ENCODE measurements around the gene KCTD16. TPM values are rescaled to one million over a fixed set of nuclear protein-coding genes. Genes with fewer than 3 reads are reported as not detected.

The KCTD16 gene
- total RNA-seq, 1 donor from 2014 or later, result 0.64 TPM

DNA sequence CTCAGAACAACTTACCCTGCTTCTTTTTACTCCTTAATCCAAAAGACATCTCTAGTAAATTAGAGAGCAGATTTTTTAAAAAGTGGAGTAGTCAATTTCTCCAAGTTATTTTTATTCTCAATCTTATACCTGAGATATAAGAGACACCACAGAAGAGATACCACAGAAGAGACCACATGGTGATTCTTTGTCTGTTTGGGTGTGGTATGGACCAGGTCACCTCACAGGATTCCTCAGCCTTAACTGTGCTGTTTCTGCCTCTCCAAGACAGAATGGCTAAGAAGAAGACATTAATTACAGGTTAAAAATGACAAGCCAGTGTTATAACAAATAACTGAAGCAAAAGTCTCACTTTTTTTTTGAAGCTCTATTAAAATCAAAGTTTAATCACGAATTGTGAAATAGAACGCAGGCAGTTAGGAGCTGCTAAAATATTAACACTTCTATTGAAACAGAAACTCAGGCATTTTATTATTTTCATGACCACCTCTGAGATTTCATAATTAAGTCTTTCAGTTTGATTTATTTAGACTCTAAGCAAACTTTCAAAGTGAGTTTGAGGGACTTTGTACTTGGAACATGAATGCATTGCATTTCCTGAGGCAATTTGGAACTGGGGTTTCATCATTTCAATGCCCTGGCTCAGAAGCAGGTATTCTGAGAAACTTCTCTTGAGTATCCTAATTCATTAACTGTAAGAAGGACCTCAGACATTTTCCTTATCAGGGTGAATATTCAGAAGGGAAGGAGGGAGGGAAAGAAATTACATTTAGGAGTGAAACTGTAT, 280.7 kb downstream of the KCTD16 start:
- no peak for DNase-seq (ENCODE audit: low read depth)

DNA sequence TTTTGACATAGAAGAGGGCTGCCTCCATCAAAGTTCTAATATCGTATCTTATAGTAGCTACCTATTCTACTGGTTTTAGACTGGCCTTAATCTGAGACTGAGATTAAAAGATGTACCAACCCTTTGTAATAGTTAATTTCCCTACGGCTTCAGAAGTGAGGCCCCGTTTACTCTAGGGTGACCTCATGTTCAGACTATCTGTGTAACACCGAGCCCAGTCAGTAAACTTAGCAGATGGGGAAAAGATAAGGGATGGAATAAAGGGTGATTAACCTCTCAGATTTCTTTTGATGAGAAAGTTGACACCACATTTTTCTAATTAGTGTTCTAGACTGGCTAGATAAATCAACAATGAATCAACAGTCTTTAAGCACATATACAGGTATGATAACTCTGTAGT, 283.1 kb downstream of the KCTD16 start:
- no peak for DNase-seq (ENCODE audit: low read depth)

DNA sequence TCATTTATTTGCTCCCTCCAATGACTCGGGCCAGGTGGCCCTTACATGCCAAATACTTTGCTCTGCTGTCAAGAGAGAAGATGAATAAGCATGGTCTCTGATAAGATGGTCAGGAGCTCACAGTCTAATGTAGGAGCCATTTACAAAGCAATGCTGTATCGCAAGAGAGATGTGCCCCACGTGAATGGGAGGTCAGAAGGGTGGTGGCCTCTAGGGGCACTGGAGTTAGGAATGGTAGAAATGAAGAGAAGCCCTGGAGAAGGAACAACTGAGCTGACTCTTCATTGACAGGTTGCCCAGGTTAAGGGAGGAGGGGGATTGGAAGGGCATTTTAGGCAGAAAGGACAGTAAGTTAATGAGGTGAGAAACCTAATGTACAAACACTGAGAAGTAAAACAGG, 286.5 kb downstream of the KCTD16 start:
- no peak for DNase-seq (ENCODE audit: low read depth)

DNA sequence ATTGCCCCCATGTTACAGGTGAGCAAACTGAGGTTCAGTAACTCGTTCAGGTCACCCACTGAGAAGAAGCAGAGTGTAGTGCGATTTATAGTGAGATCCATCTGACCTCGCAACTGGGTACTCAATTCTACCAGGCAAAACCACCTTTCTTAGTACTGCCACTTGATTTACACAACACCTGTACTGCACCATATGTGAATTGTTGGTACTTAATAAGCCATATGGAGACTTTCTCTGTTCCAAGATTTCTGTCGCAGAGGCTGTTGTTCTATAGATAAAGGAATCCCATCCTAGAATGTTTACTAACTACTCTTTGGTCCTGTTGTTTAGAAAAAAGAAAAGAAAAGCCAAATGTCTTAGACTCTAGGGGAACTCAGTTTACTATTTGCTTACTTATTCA, 287.5 kb downstream of the KCTD16 start:
- DNase-seq (ENCODE audit: low read depth), result no peak

DNA sequence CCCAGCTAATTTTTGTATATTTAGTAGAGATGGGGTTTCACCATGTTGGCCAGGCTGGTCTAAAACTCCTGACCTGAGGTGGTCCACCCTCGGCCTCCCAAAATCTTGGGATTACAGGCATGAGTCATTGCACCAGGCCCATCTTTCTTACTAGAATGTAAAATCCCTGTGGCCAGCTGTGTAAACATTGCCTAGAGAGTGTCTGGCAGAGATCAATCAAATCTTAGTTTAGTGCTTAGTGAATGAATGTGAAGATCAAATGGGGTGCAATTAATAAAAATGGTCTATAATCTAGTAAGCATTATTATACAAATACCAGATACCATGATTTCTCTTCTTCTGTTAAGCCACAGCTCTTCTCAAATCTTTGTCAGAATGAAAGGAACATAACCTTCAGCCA, 289.9 kb downstream of the KCTD16 start:
- DNase-seq (ENCODE audit: low read depth), result peak; percentile 24

DNA sequence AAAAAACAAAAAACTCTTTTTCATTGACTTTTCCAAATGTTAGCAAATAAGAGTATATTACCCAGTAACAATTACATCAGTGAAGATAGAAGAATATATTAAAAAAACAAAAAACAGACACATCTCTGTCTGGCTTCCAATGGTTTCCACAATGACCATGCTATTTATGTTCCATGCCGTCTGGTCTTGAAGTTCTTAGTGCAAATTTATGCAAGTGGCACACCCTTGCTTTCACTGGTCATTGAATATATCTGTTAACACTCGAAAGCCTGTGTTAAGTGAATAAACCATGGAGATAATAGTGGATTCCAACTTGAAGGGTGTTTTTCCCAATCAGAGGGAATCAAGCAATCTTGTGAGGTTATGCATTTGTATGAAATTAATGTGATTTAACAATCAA, 291.9 kb downstream of the KCTD16 start:
- DNase-seq (ENCODE audit: low read depth), result no peak

DNA sequence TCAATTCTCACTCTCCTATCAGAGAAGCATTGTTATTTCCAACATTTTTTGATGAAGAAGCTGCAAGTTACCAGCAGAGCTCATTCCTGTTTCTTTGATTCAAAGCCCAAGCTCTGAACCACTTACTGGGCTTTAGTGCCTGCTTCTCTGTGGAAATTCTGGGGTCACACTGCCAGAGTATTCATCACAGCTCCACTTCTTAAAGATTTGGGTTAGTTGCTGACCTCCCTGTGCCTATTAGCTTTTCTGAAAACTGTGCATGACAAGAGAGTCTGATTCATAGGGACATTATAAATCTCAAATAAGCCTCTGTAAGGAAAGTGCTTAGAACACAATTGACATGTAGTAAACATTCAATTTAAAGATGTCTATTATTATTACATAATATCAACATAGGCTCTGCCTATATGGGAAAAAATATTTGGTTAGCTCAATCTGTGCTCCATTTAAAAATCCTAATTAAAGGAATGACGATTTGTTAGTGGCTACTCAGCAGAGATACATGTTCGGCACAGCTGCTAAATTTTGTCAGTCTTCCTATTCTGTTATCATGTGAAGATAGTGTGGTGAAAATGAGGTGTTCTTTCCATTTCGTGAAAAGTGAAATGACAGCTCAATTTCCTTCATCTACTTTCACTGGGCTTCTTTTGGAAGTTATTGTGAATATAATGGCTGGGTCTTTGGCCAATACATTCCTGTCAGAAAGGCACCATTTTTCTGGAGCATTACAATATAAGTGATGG, 293.0 kb downstream of the KCTD16 start:
- peak; percentile 13 for DNase-seq (ENCODE audit: low read depth)

DNA sequence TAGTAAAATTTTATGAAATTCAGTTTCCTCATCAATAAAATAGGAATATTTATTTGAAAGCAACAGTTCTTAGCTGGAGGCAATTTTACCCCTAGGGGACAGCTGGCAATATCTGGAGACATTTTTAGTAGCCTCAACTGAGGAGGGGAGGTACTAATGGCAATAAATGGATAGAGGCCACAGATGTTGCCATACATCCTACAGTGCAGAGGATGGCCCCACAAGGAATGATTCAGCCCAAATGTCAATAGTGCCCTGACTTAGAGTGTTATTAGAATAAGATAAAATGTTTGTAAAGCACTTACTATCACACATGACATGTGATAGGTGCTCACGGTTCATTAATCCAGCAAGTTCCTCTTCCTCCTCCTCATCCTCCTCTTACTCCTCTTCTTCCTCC, 293.6 kb downstream of the KCTD16 start:
- no peak for DNase-seq (ENCODE audit: low read depth)

DNA sequence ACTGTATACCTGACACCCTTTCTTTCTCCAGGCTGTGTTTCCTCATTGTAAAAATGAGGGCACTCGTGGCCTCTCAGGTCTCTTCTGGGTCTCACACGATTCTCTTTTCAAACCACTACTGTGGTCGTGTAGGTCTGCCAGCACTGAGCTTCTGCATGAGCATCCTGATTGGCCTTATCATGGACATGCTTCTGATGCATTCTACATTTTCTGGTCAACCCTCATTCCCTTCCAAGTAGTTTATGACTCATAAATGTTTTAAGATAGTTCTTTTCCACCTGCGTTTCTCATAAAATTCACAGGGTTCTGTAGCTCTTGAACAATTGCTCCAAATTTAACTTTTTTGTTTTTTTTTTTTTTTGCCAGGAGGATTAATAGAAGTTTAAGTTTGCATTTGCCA, 294.8 kb downstream of the KCTD16 start:
- no peak for DNase-seq (ENCODE audit: low read depth)

DNA sequence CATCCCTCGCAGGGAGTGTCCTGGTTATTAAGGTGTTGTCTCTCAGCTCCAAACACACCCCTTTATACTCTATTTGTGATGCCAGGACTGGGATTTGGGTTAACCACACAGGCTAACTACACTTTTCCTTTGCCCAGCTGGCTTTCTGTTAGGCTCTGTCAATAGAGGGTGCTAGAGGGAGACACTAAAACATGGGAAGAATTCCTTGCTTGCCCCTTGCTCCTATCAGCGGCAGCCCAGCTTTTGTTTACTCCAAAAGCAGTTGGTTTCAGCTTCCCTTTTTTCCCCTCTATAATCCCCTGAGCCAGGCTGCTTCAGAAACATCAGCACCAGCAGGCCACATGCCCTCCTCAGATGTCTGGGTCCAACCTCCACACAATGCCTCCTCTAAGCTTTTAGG, 297.1 kb downstream of the KCTD16 start:
- peak; percentile 82 for DNase-seq (ENCODE audit: low read depth)

DNA sequence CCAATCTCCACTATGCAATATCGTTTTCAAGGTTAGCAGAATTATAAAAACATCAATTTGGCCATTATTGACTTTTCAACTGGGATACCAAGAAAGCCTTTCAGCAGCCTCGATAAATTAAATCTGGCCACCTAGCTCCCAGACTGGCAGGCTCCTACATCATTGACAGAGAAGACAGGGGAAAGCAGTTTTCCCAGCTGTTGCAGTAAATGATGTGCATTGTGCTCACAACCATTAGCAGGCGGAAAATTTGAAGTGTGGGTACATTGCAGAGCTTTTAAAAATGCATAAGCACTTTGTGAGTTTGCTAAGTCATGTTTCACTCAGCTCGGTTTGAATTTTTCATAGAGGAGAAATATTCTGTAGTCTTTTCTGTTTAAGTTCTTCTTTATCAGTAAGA, 297.9 kb downstream of the KCTD16 start:
- DNase-seq (ENCODE audit: low read depth), result peak; percentile 26

DNA sequence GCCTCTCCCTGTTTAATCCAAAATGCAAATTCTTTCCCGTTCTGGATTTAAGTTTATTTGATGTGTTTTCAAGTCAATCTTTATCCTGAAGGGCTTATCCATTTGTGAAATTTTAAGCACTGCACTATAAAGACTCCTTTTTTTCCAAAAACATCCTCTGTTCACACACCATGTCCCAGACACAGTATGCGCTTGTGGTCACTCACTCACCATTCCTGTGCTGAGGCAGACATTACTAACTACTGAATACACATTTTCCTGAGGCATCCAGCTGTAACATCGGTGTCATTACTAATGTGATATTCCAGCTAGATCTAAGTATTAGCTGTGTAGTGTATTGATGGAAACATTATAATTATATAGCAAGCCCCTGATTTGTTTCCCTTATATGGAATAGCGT, 298.4 kb downstream of the KCTD16 start:
- peak; percentile 22 for DNase-seq (ENCODE audit: low read depth)

DNA sequence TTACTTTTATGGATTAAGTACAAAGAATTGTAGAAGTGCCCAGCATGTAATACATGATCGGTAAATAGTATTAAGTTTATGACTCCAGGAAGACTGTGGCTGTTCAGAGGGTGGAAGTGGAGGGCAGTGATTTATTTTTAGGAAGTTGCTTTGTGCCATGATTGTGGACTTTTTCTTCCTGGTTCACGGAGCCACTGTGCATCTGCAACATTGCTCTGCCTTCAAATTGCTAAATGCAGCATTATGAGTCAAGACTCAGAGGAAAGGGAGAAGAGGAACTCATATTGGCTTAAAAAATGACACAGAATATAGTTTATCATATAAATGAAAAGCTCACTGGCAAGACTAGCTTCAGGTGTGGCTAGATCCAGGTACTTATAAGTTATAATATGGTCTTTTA, 301.5 kb downstream of the KCTD16 start:
- no peak for DNase-seq (ENCODE audit: low read depth)

DNA sequence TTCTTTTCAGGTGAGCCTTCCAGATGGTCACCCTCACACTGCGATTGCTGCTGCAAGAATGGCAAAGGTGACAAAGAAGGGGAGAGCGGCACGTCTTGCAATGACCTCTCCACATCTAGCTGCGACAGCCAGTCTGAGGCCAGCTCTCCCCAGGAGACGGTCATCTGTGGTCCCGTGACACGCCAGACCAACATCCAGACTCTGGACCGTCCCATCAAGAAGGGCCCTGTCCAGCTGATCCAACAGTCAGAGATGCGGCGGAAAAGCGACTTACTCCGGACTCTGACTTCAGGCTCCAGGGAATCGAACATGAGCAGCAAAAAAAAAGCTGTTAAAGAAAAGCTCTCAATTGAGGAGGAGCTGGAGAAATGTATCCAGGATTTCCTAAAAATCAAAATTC, 303.0 kb downstream of the KCTD16 start:
- no peak for DNase-seq (ENCODE audit: low read depth)

DNA sequence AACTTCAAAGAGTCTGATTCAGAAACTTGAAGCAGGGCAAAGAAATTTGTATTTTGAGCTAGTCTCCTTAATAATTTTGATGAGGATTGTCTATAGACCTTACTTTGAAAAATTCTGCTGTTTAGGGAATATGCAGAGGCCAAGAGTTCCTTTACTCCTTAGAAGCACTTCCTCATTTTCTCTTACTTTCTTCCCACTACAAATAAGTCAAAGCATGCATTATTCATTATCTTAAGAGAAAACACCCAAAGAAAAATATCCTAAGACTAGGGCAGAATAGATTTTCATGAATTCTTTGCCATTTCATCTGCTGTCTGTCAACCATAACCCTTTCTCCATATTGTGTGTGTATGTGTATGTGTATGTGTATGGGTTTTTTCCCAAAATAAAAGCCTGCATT, 307.9 kb downstream of the KCTD16 start:
- no peak for DNase-seq (ENCODE audit: low read depth)

DNA sequence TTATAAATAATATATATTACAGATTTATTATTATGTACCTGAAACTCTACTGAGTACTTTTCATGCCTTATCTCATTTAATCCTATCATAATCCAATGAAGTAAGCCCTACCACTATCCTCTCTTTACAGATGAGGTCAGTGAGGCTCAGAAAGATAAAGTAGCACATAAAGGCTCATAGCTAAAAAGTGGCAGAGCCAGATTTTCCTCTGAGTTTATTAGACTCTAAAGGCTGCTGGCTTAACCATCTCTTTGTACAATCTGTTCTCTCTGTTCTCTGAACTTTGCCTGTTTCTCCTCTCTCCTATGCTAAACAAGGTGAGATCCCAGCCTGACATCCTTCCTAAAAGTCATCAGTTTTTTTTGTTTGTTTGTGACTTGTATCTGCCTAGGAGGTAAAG, 311.2 kb downstream of the KCTD16 start:
- no peak for DNase-seq (ENCODE audit: low read depth)

DNA sequence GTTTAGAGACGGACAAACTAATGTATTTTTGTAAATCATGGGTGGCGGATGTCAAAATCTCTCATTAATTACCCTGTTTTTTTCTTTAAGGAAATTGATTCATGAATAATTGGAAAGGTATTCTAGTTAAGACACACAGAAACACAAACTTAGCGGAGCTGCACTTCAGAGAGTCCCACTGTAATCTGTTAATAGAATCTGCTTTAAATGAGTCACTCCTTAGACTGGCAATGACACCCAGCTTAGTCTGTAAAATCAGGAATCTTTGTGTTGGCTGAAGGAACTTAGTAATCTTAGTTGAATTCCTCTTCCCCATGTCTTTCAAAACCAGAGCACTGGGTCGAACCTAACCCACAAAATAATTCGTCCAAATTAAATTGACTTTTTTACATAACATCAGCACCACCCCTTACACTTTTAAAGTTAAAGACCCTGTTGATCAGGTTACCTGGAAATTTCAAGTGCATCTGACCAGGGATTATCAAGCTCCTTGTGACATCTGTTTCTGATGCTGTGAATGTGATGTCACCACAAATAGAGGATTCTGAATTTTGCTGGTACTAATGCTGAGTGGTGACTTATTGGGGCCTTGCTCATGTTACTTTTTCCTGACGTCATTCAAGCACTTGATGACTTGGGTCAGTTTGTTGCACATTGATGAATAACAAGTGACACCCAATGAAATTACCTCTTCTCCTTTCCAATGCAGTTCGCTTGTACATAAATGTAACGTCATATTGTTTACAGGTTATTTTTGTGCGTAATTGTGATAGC, 313.6 kb downstream of the KCTD16 start:
- peak; percentile 50 for DNase-seq (ENCODE audit: low read depth)

DNA sequence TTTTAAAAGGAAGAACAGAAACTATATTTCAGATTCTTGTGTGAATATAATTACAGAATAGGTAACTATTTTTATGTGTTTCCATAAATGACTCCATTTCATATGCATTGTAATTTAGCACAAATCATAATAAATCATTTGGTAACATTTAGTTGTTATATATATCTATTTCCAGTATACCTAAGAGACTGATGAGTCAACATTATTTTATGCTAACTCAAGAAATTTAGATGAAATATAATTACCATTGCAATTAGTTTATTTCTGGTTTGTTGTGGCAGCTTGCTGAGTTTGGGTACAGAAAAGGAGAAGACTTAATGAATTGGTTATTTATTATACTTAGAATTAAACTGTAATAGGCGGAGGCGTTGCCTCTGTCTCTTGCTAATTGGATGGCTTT, 314.9 kb downstream of the KCTD16 start:
- DNase-seq (ENCODE audit: low read depth), result no peak

DNA sequence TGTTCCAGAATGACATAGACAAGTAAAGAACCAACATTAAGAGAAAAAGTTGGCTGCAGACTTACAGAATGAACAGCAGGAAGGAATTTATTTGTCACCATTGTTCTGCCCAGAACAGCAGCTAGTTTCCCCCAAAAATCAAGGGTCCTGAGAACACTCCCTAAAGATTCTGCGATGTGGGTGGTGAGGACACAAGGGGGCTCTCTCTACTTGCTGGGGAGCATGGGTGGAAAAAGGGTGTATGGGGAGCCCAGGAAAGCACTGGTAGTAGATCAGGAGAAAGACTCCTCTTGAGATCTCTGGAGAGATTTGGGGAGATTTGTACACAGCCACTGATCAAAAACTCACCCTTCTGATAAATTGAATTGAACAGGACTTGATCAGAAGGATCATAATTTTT, 316.5 kb downstream of the KCTD16 start:
- no peak for DNase-seq (ENCODE audit: low read depth)

DNA sequence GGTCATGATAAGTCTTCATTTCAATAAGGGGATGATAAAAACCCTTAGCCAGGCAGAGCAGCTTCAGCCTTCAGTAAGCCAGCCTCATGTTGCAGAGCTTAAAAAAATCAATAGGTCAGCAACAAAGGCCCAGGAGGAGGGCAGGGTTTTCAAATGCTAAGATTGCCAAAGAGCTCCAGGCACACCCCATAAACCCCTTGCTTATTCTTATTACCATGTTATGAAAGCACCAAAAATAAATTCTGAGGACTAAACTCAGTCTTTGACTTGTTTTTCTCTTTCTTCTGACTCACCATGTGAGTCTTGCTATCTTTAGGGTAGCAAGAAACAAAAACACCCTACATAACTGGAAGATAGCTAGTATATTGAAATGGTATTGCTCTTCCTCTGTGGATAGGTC, 317.1 kb downstream of the KCTD16 start:
- no peak for DNase-seq (ENCODE audit: low read depth)

DNA sequence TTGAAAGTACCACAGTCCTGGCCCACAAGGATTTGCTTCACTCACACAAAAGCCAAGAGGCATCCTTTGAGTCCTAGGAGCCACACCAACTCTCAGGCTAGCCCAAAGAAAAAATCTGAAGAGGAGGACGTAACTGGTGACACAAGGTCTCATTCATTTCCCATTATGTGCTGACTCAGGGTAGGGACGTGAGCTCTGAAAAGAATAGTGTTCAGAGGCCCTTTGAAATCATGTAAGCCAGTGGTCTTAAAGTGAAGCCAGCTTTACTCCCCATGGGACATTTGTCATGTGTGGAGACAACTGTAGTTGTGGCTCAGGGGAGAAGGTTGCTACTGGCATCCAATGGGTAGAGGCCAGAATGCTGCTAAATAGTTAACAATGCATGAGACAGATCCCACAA, 332.4 kb downstream of the KCTD16 start:
- DNase-seq (ENCODE audit: low read depth), result peak; percentile 24

DNA sequence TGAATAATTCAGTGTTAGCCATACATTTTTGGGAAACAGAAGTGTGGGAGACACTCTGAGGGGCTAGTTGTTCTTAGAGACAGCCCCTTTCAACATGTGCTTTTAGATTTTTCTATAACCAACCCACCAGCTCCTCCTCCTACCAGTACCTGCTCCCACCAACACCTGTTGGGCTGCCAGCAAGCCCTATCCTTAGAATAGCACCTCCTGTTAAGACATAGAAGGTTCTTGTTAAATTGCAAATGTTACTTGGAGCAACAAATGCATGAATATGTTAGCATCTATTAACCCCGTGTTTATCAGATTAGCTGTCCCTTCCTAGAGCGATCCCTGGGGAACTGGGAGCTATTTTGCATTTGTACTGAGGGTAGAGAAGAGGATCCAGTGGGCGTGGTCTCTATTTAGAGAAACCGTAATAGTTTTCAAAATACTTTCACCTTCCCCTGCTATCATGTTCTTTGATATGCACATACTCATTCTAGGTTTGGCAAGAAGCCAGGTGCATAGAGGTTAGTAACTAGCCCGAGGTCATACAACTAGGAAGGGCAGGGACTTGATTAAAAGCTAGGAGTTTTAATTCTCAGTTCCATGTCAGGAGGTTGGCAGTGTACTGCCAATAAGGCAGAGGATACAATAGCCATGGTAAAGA, 334.4 kb downstream of the KCTD16 start:
- DNase-seq (ENCODE audit: low read depth), result no peak
